SK-N-SH (cell line): ENCODE results near the gene IQGAP2. TPM values are rescaled to one million over a fixed set of nuclear protein-coding genes. Genes with fewer than 3 reads are reported as not detected.

Experiments
- CTCF ChIA-PET: fragments of 300-600, 350-600 bp; formaldehyde crosslinking; extraction: SDS; loops from one replicate; lab custom pipeline; 2021; lab: Yijun Ruan, JAX
- POLR2A ChIA-PET: fragments of 350-600 bp; sonication (Branson Sonifier 250); formaldehyde crosslinking; extraction: SDS; loops from one replicate; lab custom pipeline; 2020; ENCODE audit warnings: antibody characterized with exemption, inconsistent platforms; lab: Yijun Ruan, JAX
- DNase-seq: peaks from one replicate; pipeline ENCODE4 v3.0.0; 2012
- H2AFZ ChIP-seq: fragments of 200-600 bp; sonication (generic); 2 replicates; pipeline ENCODE4 v1.8.1; 2016; ENCODE audit warnings: antibody characterized with exemption, mild to moderate bottlenecking, low read depth
- H3F3A ChIP-seq: fragments of 200-600 bp; sonication (generic); replicated peaks from 2 replicates; pipeline ENCODE3; 2016; ENCODE audit warnings: antibody characterized with exemption, mild to moderate bottlenecking; ENCODE audit not compliant: insufficient read depth
- H3K27ac ChIP-seq, 2 experiments: fragments of 200-500 bp in 1 of 2; fragments of 200-600 bp in 1 of 2; sonication (Bioruptor generic) in 1 of 2; sonication (generic), shearing (Covaris generic) in 1 of 2; 2 replicates each; pipeline versions ENCODE4 v1.5.1 to v1.6.1; 2014 to 2016; ENCODE audit warnings: low read depth in 2 of 2, inconsistent platforms in 1 of 2, low read length in 1 of 2, mild to moderate bottlenecking in 1 of 2, mixed read lengths in 1 of 2
- H3K27me3 ChIP-seq: fragments of 200-600 bp; sonication (generic), shearing (Covaris generic); 2 replicates; pipeline ENCODE4 v1.6.1; 2016; ENCODE audit warnings: mixed run types; ENCODE audit not compliant: insufficient read depth
- H3K36me3 ChIP-seq, 2 experiments: fragments of 200-500 bp in 1 of 2; fragments of 200-600 bp in 1 of 2; sonication (Bioruptor generic) in 1 of 2; sonication (generic) in 1 of 2; replicated peaks in 1 of 2; 2 replicates each; pipeline versions ENCODE3 to v1.5.1; 2014 to 2016; ENCODE audit warnings: low read length in 1 of 2, mild to moderate bottlenecking in 1 of 2; ENCODE audit not compliant: insufficient read depth in 2 of 2, control insufficient read depth in 1 of 2
- H3K4me1 ChIP-seq, 2 experiments: fragments of 200-500 bp in 1 of 2; fragments of 200-600 bp in 1 of 2; sonication (Bioruptor generic) in 1 of 2; sonication (generic), shearing (Covaris generic) in 1 of 2; 2 replicates each; pipeline versions ENCODE4 v1.5.1 to v1.6.1; 2014 to 2016; ENCODE audit warnings: low read depth in 1 of 2, low read length in 1 of 2, mixed run types in 1 of 2; ENCODE audit not compliant: insufficient read depth in 2 of 2, control insufficient read depth in 1 of 2
- H3K4me2 ChIP-seq: fragments of 200-600 bp; sonication (generic), shearing (Covaris generic); 2 replicates; pipeline ENCODE4 v1.6.1; 2017; ENCODE audit warnings: mixed run types
- H3K4me3 ChIP-seq, 2 experiments: fragments of 200-500 bp in 1 of 2; fragments of 200-600 bp in 1 of 2; sonication (Bioruptor generic) in 1 of 2; sonication (generic), shearing (Covaris generic) in 1 of 2; 2 replicates each; pipeline versions ENCODE4 v1.5.1 to v1.8.1; 2014 to 2016; ENCODE audit warnings: low read depth in 2 of 2, inconsistent platforms in 1 of 2, low read length in 1 of 2, mild to moderate bottlenecking in 1 of 2, mixed read lengths in 1 of 2, moderate library complexity in 1 of 2
- H3K79me2 ChIP-seq: fragments of 200-600 bp; sonication (generic); 2 replicates; pipeline ENCODE4 v1.8.1; 2017; ENCODE audit warnings: mild to moderate bottlenecking; ENCODE audit not compliant: insufficient read depth
- H3K9ac ChIP-seq: fragments of 200-600 bp; sonication (generic); 2 replicates; pipeline ENCODE4 v1.6.1; 2017; ENCODE audit warnings: mixed run types
- H3K9me2 ChIP-seq: fragments of 200-600 bp; sonication (generic); 2 replicates; pipeline ENCODE4 v1.6.1; 2017; ENCODE audit warnings: mixed run types
- H3K9me3 ChIP-seq: fragments of 200-600 bp; sonication (generic); 2 replicates; pipeline ENCODE4 v1.6.1; 2017; ENCODE audit warnings: mixed run types, mild to moderate bottlenecking, moderate library complexity
- H4K20me1 ChIP-seq: fragments of 200-600 bp; sonication (generic); 2 replicates; pipeline ENCODE4 v1.6.1; 2017; ENCODE audit warnings: mild to moderate bottlenecking, mixed run types; ENCODE audit not compliant: insufficient read depth
- EP300 ChIP-seq, 2 experiments: IDR thresholded peaks; 2 replicates each; pipeline versions ENCODE4 v1.4.0 to v1.6.1; 2012; ENCODE audit warnings: borderline replicate concordance in 1 of 2, low read depth in 1 of 2, low read length in 1 of 2
- FOSL2 ChIP-seq: IDR thresholded peaks from 2 replicates; pipeline ENCODE4 v1.4.0; 2012; ENCODE audit warnings: low read depth, mild to moderate bottlenecking, moderate library complexity, borderline replicate concordance
- FOXM1 ChIP-seq: IDR thresholded peaks from 2 replicates; pipeline ENCODE4 v1.4.0; 2012; ENCODE audit warnings: low read depth, mild to moderate bottlenecking
- JUND ChIP-seq: IDR thresholded peaks from 2 replicates; pipeline ENCODE4 v1.4.0; 2012
- MEF2A ChIP-seq: IDR thresholded peaks from 2 replicates; pipeline ENCODE4 v1.4.0; 2012; ENCODE audit warnings: low read depth, borderline replicate concordance
- NRF1 ChIP-seq: IDR thresholded peaks from 2 replicates; pipeline ENCODE4 v1.6.1; 2012; ENCODE audit warnings: low read depth, mild to moderate bottlenecking, low read length
- RFX5 ChIP-seq: IDR thresholded peaks from 2 replicates; pipeline ENCODE4 v1.6.1; 2012; ENCODE audit warnings: mild to moderate bottlenecking, improper control_type of control experiment, low read length
- RXRA ChIP-seq: IDR thresholded peaks from 2 replicates; pipeline ENCODE4 v1.4.0; 2012; ENCODE audit warnings: low read depth, mild to moderate bottlenecking, borderline replicate concordance
- SIN3A ChIP-seq: IDR thresholded peaks from 2 replicates; pipeline ENCODE4 v1.6.1; 2012; ENCODE audit warnings: low read depth, mild to moderate bottlenecking, low read length, moderate library complexity, borderline replicate concordance
- SMC3 ChIP-seq: IDR thresholded peaks from 2 replicates; pipeline ENCODE4 v1.6.1; 2012; ENCODE audit warnings: low read depth, low read length, improper control_type of control experiment
- TAF1 ChIP-seq: IDR thresholded peaks from 2 replicates; pipeline ENCODE4 v1.6.1; 2012; ENCODE audit warnings: low read depth, mild to moderate bottlenecking, low read length, moderate library complexity, borderline replicate concordance
- TEAD4 ChIP-seq: IDR thresholded peaks from 2 replicates; pipeline ENCODE4 v1.4.0; 2012; ENCODE audit warnings: mild to moderate bottlenecking, borderline replicate concordance; ENCODE audit not compliant: insufficient read depth
- YY1 ChIP-seq: IDR thresholded peaks from 2 replicates; pipeline ENCODE4 v1.4.0; 2012; ENCODE audit warnings: low read depth, mild to moderate bottlenecking
- WGBS: methylation state at CpG from one replicate; pipeline ENCODE4 v1.1.6; 2017; ENCODE audit warnings: low lambda C conversion rate; 5-methylcytosine and 5-hydroxymethylcytosine counted together
- polyA plus RNA-seq, 3 experiments: library from polyadenylated mRNA; depleted of rRNA; stranded (reverse); fragments of >200 nt; gene quantifications; 2 replicates each; pipeline ENCODE4 v1.2.3, GENCODE V29; 2012
- TF ChIP-seq, protein P1 (sequence below): fragments of 150-350 bp; IDR thresholded peaks from 2 replicates; pipeline ENCODE4 v1.6.1; 2017; ENCODE audit warnings: antibody characterized with exemption, low read length, low read depth, borderline replicate concordance
- TF ChIP-seq, protein P2 (sequence below): IDR thresholded peaks from 2 replicates; pipeline ENCODE4; 2012
- TF ChIP-seq, protein P3 (sequence below): IDR thresholded peaks from 2 replicates; pipeline ENCODE4 v1.4.0; 2012; ENCODE audit warnings: low read depth, borderline replicate concordance

IQGAP2 gene
- polyA plus RNA-seq, 1 of the 3 experiments (the other 2 are of a cell fraction) = 2.1 TPM

DNA sequence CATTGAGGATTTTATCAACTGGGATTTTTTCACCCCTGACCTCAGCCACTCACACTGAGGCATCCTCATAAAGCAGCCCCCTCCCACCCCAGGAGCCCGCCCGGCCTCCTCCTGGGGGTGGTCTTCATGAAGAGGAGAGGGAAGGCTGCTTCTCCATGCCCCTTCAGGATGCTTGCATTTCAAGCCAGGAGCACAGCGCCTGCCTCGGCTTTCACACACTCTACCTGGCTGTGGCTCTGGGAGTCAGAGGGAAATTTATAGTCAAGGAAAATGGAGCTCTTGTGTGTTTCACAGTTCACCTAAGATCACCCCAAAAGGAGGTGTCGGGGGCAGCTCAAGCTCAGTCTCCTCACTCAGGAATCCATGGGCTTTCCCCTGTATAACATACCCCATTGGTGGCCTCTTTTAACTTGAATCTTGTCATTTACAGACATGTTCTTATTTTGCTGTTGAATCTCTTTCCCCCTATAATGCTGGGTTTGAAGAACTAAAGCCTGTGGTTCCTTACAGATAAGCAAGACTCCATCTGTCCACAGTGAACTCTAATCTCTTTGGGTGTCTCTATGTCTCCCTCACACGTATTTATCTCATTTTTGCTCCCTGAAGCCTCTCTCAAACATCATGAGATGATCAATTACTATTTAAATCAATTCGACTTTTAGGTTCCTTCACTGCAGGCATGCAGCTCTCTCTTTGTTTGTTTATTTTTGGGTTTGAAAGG is 22.6 kb upstream of the IQGAP2 start:
- no peaks in the 10 kb centered on the region for H3K36me3 ChIP-seq
- TF ChIP-seq SIN3A (no peak), EP300 (IDR thresholded peaks at IDR 0.05; ENCODE audit: borderline replicate concordance in 1 of 2, low read depth in 1 of 2, low read length in 1 of 2) (no peak), RXRA (no peak), RFX5 (no peak), FOSL2 (no peak), SMC3 (no peak), MEF2A (no peak), JUND (no peak), YY1 (no peak), FOXM1 (no peak), TAF1 (no peak), TEAD4 (no peak), NRF1 (no peak)
- TF ChIP-seq, protein P1, sequence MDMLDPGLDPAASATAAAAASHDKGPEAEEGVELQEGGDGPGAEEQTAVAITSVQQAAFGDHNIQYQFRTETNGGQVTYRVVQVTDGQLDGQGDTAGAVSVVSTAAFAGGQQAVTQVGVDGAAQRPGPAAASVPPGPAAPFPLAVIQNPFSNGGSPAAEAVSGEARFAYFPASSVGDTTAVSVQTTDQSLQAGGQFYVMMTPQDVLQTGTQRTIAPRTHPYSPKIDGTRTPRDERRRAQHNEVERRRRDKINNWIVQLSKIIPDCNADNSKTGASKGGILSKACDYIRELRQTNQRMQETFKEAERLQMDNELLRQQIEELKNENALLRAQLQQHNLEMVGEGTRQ = no peak
- TF ChIP-seq, protein P2, sequence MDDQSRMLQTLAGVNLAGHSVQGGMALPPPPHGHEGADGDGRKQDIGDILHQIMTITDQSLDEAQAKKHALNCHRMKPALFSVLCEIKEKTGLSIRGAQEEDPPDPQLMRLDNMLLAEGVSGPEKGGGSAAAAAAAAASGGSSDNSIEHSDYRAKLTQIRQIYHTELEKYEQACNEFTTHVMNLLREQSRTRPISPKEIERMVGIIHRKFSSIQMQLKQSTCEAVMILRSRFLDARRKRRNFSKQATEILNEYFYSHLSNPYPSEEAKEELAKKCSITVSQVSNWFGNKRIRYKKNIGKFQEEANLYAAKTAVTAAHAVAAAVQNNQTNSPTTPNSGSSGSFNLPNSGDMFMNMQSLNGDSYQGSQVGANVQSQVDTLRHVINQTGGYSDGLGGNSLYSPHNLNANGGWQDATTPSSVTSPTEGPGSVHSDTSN = no peak
- TF ChIP-seq, protein P3, sequence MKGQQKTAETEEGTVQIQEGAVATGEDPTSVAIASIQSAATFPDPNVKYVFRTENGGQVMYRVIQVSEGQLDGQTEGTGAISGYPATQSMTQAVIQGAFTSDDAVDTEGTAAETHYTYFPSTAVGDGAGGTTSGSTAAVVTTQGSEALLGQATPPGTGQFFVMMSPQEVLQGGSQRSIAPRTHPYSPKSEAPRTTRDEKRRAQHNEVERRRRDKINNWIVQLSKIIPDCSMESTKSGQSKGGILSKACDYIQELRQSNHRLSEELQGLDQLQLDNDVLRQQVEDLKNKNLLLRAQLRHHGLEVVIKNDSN = no peak
- H3K79me2 ChIP-seq = no peaks in the 10 kb centered on the region
- peaks cover 0 to 7% of the 10 kb centered on the region in 2 experiments; a peak in 1 of 4 replicates for H3K4me1 ChIP-seq
- CTCF ChIA-PET = interaction anchor here (1.4 kb wide), 1 partner anchor 437 kb away, joined by 3 read pairs; no protein-coding TSS in a partner anchor
- no peaks in the 10 kb centered on the region for H3K9me2 ChIP-seq
- H3F3A ChIP-seq = no peaks in the 10 kb centered on the region
- no peaks in the 10 kb centered on the region; the same call in 1 of the 2 replicates for H3K27me3 ChIP-seq
- H3K4me3 ChIP-seq = no peak overlapping the region
- no peaks in the 10 kb centered on the region for H4K20me1 ChIP-seq
- H3K9ac ChIP-seq = no peak overlapping the region
- DNase-seq = no peak
- no peak overlapping the region for H2AFZ ChIP-seq
- POLR2A ChIA-PET = interaction anchor here (0.6 kb wide), 1 partner anchor 1600 kb away, joined by 3 read pairs; no protein-coding TSS in a partner anchor
- 77% methylated on average over 6 of the region's 7 CpGs for WGBS
- H3K9me3 ChIP-seq = no peaks in the 10 kb centered on the region
- H3K27ac ChIP-seq = no peak overlapping the region
- no peak overlapping the region for H3K4me2 ChIP-seq
